Heart right ventricle (tissue), 16 donors: ENCODE data around the gene SDHC. TPM values are rescaled to one million over a fixed set of nuclear protein-coding genes. Genes with fewer than 3 reads are reported as not detected.
"Not testable (repeated sequence)": the region's sequence is repeated elsewhere in the genome, so short reads cannot be mapped to it uniquely, and the experiment has no call there.

Source experiments
- ATAC-seq, 8 donors: fragments of 200-7000 bp; cut with Tn5 transposase; one replicate each; pipeline ENCODE4 v1.9.1; 2020; ENCODE audit warnings: mild to moderate bottlenecking in 8 of 8, moderate library complexity in 8 of 8, moderate number of reproducible peaks in 1 of 8
- DNase-seq, 2 donors: peaks; one replicate each; pipeline ENCODE4 v3.0.0-alpha.2; 2020
- H3K27ac ChIP-seq, 10 donors: fragments of 200-600 bp; sonication (generic) in 2 of 10; one replicate each; pipeline versions ENCODE4 v1.5.0 to v1.8.0; 2020 to 2022; ENCODE audit warnings: mild to moderate bottlenecking in 3 of 10
- H3K27me3 ChIP-seq, 7 donors: fragments of 200-600 bp; one replicate each; pipeline ENCODE4 v1.8.0; 2021 to 2022; ENCODE audit warnings: mild to moderate bottlenecking in 2 of 7
- H3K36me3 ChIP-seq, 9 donors: fragments of 200-600 bp; sonication (generic) in 1 of 9; one replicate each; pipeline versions ENCODE4 v1.5.0 to v1.8.0; 2020 to 2022; ENCODE audit warnings: mild to moderate bottlenecking in 2 of 9
- H3K4me1 ChIP-seq, 9 donors: fragments of 200-600 bp; sonication (generic) in 1 of 9; one replicate each; pipeline versions ENCODE4 v1.5.0 to v1.8.0; 2020 to 2022; ENCODE audit warnings: mild to moderate bottlenecking in 4 of 9
- H3K4me3 ChIP-seq, 10 donors: fragments of 200-600 bp; sonication (generic) in 2 of 10; one replicate each; pipeline versions ENCODE4 v1.5.0 to v1.8.0; 2020 to 2022; ENCODE audit warnings: mild to moderate bottlenecking in 7 of 10, moderate library complexity in 2 of 10
- H3K9me3 ChIP-seq, 11 donors: fragments of 200-600 bp in 10 of 11; sonication (generic) in 2 of 11; one replicate each; pipeline versions ENCODE4 v1.5.0 to v1.8.0; 2013 to 2022; ENCODE audit warnings: mild to moderate bottlenecking in 2 of 11, control low read depth in 1 of 11, moderate library complexity in 1 of 11
- WGBS, 2 donors: extraction: QIAGEN DNeasy Blood & Tissue Kit; methylation state at CpG; one replicate each; pipeline ENCODE4 v1.1.7; 2013; ENCODE audit warnings: inconsistent platforms in 1 of 2; 5-methylcytosine and 5-hydroxymethylcytosine counted together
- intact Hi-C, 10 donors: fragments of 100-400 bp; cut with DNase I; formaldehyde crosslinking; loops; one replicate each; pipeline versions ENCODE4 v1.11.1 to v1.14.2; 2022
- polyA plus RNA-seq, 2 donors: library from polyadenylated mRNA; stranded (reverse); fragments of 200-250 nt; gene quantifications; one replicate each; pipeline ENCODE4 v1.2.3, GENCODE V29; 2013
- total RNA-seq, 10 donors: library from RNA; stranded (reverse); fragmentation: NEBNext Ultra II Directional in 3 of 10; extraction: Animal tissue kit (Norgen Biotek cat#: 25700) in 3 of 10; gene quantifications; one replicate each; pipeline versions ENCODE4 v1.2.1 to v1.2.4, GENCODE V29; 2021 to 2023
- TF ChIP-seq, protein P1 (sequence below), 9 donors: fragments of 200-600 bp; sonication (generic) in 2 of 9; IDR thresholded peaks; one replicate each; pipeline versions ENCODE4 v1.5.0 to v1.8.0; 2021 to 2022; ENCODE audit warnings: antibody characterized with exemption in 9 of 9, mild to moderate bottlenecking in 5 of 9, moderate library complexity in 1 of 9
- donor health status: Arrhythmogenic right ventricular cardiomyopathy.
- donor health status: ischemic (EF 13 %, LVEDD 7.1; RV severe dilation, severe dysfunction).
- donor health status: healthy with polysubstance abuse.
- donor health status: DM: no; HTN: yes; CAD: no.
- donor health status: DM: no; HTN: no; CAD: no.
- donor health status: ischemic (EF 25% LVEDD 6.9; RV normal size, moderate dysfunction).
- donor health status: ischemic (EF 25% LVEDD 5.7; RV mildly dilated, moderate dysfunction).
- donor health status: healthy.
- donor health status: DM: yes; HTN: yes; CAD: no.
- donor health status: Ischemic cardiomyopathy.
- donor health status: ischemic (EF 35%, LVEDD 5.7; RV mildly dilated, moderate dysfunction).
- donor health status: nonischemic (EF 11% LVEDD 7.7; RV severe dilation, severe dysfunction).
- donor health status: DM: yes; HTN: yes; CAD: no.
- donor health status: PGD.
- donor health status: ischemic (EF 29% LVEDD 5.4; RV normal size, mild dysfunction).
- donor health status: nonischemic (EF 23%, LVEDD 6.1; RV moderate dilation, normal function).

The SDHC gene
- total and polyA plus RNA-seq, 12 donors, result 18.1 to 459 (median 397) TPM

DNA sequence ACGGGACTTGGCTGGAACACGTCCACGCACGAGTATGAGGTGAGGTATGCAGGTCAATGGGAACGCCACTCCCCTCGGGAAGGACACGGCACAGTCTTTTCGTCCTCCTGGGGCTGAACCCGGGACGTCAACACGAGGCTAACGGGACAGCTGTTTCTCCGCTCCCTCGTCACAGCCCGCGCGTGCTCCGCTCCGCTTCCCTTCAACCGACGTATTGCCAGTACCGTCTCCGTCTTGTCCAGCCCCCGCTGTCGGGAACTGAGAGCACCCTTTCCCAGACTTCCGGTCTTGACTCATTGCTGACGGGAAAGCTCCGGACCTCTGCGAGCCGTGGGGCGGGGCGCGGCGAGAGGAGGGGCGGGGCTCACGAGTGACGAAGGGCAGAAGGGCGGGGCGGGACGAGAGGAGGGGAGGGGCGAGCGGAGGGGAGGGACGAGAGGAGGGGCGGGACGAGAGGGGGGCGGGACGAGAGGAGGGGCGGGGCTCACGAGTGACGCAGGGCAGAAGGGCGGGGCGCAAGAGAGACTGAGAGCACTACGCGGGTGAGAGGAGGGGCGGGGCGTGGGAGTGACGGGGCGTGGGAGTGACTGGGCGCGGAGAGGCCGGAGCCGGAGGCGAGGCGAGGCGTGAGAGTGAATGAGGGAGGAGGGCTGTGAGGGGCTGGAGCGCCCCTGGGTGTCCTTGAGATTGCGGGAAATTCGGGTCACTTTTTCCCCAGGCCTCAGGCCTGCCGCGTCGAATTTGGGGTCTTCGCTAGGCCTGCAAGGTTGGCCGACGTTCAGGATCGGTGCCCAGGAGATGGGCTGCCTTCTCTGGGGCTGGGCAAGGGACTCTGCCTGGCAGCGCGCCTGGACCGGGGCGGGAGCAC lies 75.7 kb downstream of the SDHC start:
- intact Hi-C loops, result loop anchor here in 7 of 10 donors (1.0 to 10.0 kb wide), 5 partner anchors 9 to 355 kb away; partner anchors contain the start of genes ADAMTS4 (in 4 of the 7), APOA2 (in 1 of the 7), DUSP12 (in 1 of the 7) and TOMM40L (in 1 of the 7)
- ATAC-seq, result peak; percentile 95 to 97 (median 96)
- 1% methylated on average over 74 to 77 of the region's 79 CpGs for WGBS, 2 donors
- Histone ChIP-seq H3K4me1 (peaks cover 0 to 33% (median 9%) of the 10 kb centered on the region in 9 donors), H3K4me3 (peak overlapping the region; percentile 51 to 81 (median 70)), H3K36me3 (no peaks in the 10 kb centered on the region), H3K27me3 (no peaks in the 10 kb centered on the region), H3K9me3 (no peaks in the 10 kb centered on the region), H3K27ac (peak overlapping the region; percentile 68 to 99 (median 92))
- TF ChIP-seq, protein P1, sequence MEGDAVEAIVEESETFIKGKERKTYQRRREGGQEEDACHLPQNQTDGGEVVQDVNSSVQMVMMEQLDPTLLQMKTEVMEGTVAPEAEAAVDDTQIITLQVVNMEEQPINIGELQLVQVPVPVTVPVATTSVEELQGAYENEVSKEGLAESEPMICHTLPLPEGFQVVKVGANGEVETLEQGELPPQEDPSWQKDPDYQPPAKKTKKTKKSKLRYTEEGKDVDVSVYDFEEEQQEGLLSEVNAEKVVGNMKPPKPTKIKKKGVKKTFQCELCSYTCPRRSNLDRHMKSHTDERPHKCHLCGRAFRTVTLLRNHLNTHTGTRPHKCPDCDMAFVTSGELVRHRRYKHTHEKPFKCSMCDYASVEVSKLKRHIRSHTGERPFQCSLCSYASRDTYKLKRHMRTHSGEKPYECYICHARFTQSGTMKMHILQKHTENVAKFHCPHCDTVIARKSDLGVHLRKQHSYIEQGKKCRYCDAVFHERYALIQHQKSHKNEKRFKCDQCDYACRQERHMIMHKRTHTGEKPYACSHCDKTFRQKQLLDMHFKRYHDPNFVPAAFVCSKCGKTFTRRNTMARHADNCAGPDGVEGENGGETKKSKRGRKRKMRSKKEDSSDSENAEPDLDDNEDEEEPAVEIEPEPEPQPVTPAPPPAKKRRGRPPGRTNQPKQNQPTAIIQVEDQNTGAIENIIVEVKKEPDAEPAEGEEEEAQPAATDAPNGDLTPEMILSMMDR (IDR thresholded peaks at IDR 0.05), result no peak
- peak; percentile 98 to 99 for DNase-seq

DNA sequence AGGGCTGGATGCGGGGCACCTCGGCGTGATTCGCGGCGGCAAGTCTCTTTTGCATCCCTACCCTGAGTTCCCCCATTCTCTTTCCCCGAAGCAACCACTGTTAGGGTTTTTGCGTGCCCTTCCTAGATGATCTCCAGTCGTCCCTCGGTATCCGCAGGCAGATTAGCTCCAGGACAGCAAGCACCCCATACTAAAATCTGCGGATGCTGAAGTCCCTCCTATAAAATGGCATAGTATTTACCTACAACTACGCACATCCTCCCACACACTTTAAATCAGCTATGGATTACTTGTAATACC lies 76.3 kb downstream of the SDHC start:
- ATAC-seq, result no peak
- 6% methylated on average over 13 of the region's 13 CpGs for WGBS, 2 donors

GRCh38 chr1:161391136-161391535 lies 77.0 kb downstream of the SDHC start:
- not testable (repeated sequence) for H3K36me3 ChIP-seq, H3K9me3 ChIP-seq, ATAC-seq, DNase-seq, H3K27me3 ChIP-seq
- intact Hi-C loops, result loop anchor here in 1 of 10 donors (10.0 kb wide), 1 partner anchor 354 kb away; the partner anchor contains the start of gene DUSP12
- peak overlapping the region in 2 of 10 donors; percentile 88 to 95 for H3K27ac ChIP-seq
- peak overlapping the region in 1 of 10 donors; percentile 77 for H3K4me3 ChIP-seq
- H3K4me1 ChIP-seq, result peaks cover 0 to 28% (median 9%) of the 10 kb centered on the region in 9 donors
- WGBS, 2 donors, result 94 to 95% methylated on average over 7 of the region's 7 CpGs

More for the DNA sequence above, 76.3 kb downstream of the SDHC start:
- H3K4me3 ChIP-seq, result peak overlapping the region; percentile 51 to 81 (median 70)
- no peaks in the 10 kb centered on the region for H3K9me3 ChIP-seq
- peaks cover 0 to 33% (median 9%) of the 10 kb centered on the region in 9 donors for H3K4me1 ChIP-seq
- H3K36me3 ChIP-seq, result no peaks in the 10 kb centered on the region
- TF ChIP-seq, protein P1 (IDR thresholded peaks at IDR 0.05), result no peak
- intact Hi-C loops, result loop anchor here in 3 of 10 donors (1.0 to 10.0 kb wide), 2 partner anchors 9 to 354 kb away; partner anchors contain the start of gene DUSP12 (in 1 of the 3)
- peak overlapping the region; percentile 60 to 97 (median 88) for H3K27ac ChIP-seq
- DNase-seq, result no peak
- H3K27me3 ChIP-seq, result no peaks in the 10 kb centered on the region

- intact Hi-C loops, result loop anchor here in 1 of 10 donors (10.0 kb wide), 1 partner anchor 353 kb away; the partner anchor contains the start of gene DUSP12
- H3K27ac ChIP-seq, result no peak overlapping the region
- H3K4me1 ChIP-seq, result peaks cover 0 to 23% (median 9%) of the 10 kb centered on the region in 9 donors
- no peaks in the 10 kb centered on the region for H3K9me3 ChIP-seq
- ATAC-seq (no peak), DNase-seq (no peak)
- no peaks in the 10 kb centered on the region for H3K27me3 ChIP-seq
- H3K4me3 ChIP-seq, result no peak overlapping the region
- TF ChIP-seq, protein P1 (IDR thresholded peaks at IDR 0.05), result no peak
- no peaks in the 10 kb centered on the region for H3K36me3 ChIP-seq
- 92 to 94% methylated on average over 8 of the region's 8 CpGs for WGBS, 2 donors
These were observed 77.4 kb downstream of the SDHC start for GRCh38 chr1:161391611-161392010.
